GM12878 (cell line): Measurements from ENCODE around the gene UFSP2. TPM values are rescaled to one million over a fixed set of nuclear protein-coding genes. Genes with fewer than 3 reads are reported as not detected.

ENCODE experiments used
- ATAC-seq: fragments of 200-7000 bp; cut with Tn5 transposase; 3 replicates; pipeline ENCODE4 v1.9.1; 2020; ENCODE audit warnings: mild to moderate bottlenecking, moderate library complexity
- BruUV-seq: library from RNA; stranded (reverse); fragments of 400-500 nt; replicated peaks from 2 replicates; lab custom pipeline; 2021; lab: Mats Ljungman, UMichigan
- CTCF ChIA-PET: fragments of 300-600 bp; sonication (Branson Sonifier 250); formaldehyde crosslinking; extraction: SDS; loops from one replicate; lab custom pipeline; 2021; ENCODE audit warnings: inconsistent platforms; lab: Yijun Ruan, JAX
- POLR2A ChIA-PET: fragments of 350-600 bp; formaldehyde crosslinking; extraction: SDS; loops from one replicate; lab custom pipeline; 2021; ENCODE audit warnings: inconsistent platforms; lab: Charles Lee
- RAD21 ChIA-PET: fragments of 300-600 bp; sonication (Branson Sonifier 250); formaldehyde crosslinking; loops from one replicate; lab custom pipeline; 2023; ENCODE audit warnings: antibody characterized with exemption; ENCODE audit not compliant: unreplicated experiment; lab: Charles Lee
- SMC1A ChIA-PET: fragments of 300-600 bp; sonication (Branson Sonifier 250); formaldehyde crosslinking; loops from one replicate; lab custom pipeline; 2023; ENCODE audit not compliant: unreplicated experiment, uncharacterized antibody; lab: Charles Lee
- DNase-seq: peaks from one replicate; pipeline ENCODE4 v3.0.0-alpha.2; 2011; ENCODE audit warnings: low read depth, low spot score
- FAIRE-seq: peaks from 3 replicates; lab custom pipeline; 2011; peaks lifted over from hg19 to GRCh38; lab: Jason Lieb, UNC
- H2AFZ ChIP-seq: 2 replicates; pipeline ENCODE4 v1.6.0; 2011; ENCODE audit warnings: low read depth, low read length, control low read depth; ENCODE audit not compliant: control insufficient read depth
- H3K27ac ChIP-seq: 2 replicates; pipeline ENCODE4 v1.5.1; 2011; ENCODE audit warnings: control low read depth; ENCODE audit not compliant: control insufficient read depth, insufficient read depth
- H3K27me3 ChIP-seq, 2 experiments: replicated peaks in 1 of 2; 2 replicates each; pipeline versions ENCODE4 v1.6.0 to v1.6.1; 2011; ENCODE audit warnings: low read length in 1 of 2; ENCODE audit not compliant: control insufficient read depth in 2 of 2, insufficient read depth in 2 of 2
- H3K36me3 ChIP-seq, 2 experiments: 2 replicates each; pipeline ENCODE4 v1.5.1; 2011; ENCODE audit warnings: low read length in 1 of 2; ENCODE audit not compliant: control insufficient read depth in 2 of 2, insufficient read depth in 2 of 2
- H3K4me1 ChIP-seq: 2 replicates; pipeline ENCODE4 v1.6.1; 2011; ENCODE audit warnings: mild to moderate bottlenecking, low read length, moderate library complexity, mixed read lengths; ENCODE audit not compliant: control insufficient read depth, insufficient read depth
- H3K4me2 ChIP-seq: 2 replicates; pipeline ENCODE4 v1.6.0; 2011; ENCODE audit warnings: control low read depth; ENCODE audit not compliant: control insufficient read depth, insufficient read depth
- H3K4me3 ChIP-seq: fragments of 200-600 bp; sonication (generic); 2 replicates; pipeline ENCODE4 v1.5.1; 2016
- H3K79me2 ChIP-seq: 2 replicates; pipeline ENCODE4 v1.6.0; 2011; ENCODE audit warnings: low read length; ENCODE audit not compliant: control insufficient read depth, insufficient read depth
- H3K9ac ChIP-seq: 2 replicates; pipeline ENCODE4 v1.8.0; 2011; ENCODE audit warnings: low read length, control low read depth, mixed read lengths; ENCODE audit not compliant: control insufficient read depth, insufficient read depth
- H3K9me3 ChIP-seq: replicated peaks from 3 replicates; pipeline ENCODE4 v1.5.1; 2011; ENCODE audit warnings: mild to moderate bottlenecking, low read length; ENCODE audit not compliant: control insufficient read depth, insufficient read depth
- H4K20me1 ChIP-seq: 2 replicates; pipeline ENCODE4 v1.6.0; 2011; ENCODE audit not compliant: control insufficient read depth, insufficient read depth
- CBFB ChIP-seq: IDR thresholded peaks from 2 replicates; pipeline ENCODE4 v1.6.1; 2016; ENCODE audit warnings: antibody characterized with exemption, low read depth
- FOXM1 ChIP-seq: IDR thresholded peaks from 2 replicates; pipeline ENCODE4 v1.6.1; 2012; ENCODE audit warnings: low read depth, mild to moderate bottlenecking, inconsistent platforms, low read length, moderate library complexity
- NBN ChIP-seq: fragments of 450-650 bp; IDR thresholded peaks from 2 replicates; pipeline ENCODE4 v1.6.1; 2016
- NKRF ChIP-seq: fragments of 450-650 bp; conservative IDR thresholded peaks from 2 replicates; pipeline ENCODE4 v1.6.1; 2017; ENCODE audit warnings: mild to moderate bottlenecking, moderate library complexity
- PBX3 ChIP-seq: IDR thresholded peaks from 2 replicates; pipeline ENCODE4 v1.6.1; 2011; ENCODE audit warnings: mild to moderate bottlenecking, low read depth, low read length, moderate library complexity; ENCODE audit not compliant: insufficient replicate concordance
- RAD51 ChIP-seq: fragments of 450-650 bp; IDR thresholded peaks from 2 replicates; pipeline ENCODE4 v1.6.1; 2016; ENCODE audit warnings: moderate library complexity, mild to moderate bottlenecking, inconsistent platforms
- YY1 ChIP-seq: IDR thresholded peaks from 2 replicates; pipeline ENCODE4 v1.6.1; 2011; ENCODE audit warnings: low read depth, mild to moderate bottlenecking, low read length
- in situ Hi-C: fragments of 300-500 bp; cut with MboI; formaldehyde crosslinking; loops from 9 replicates; pipeline ENCODE4 v1.14.3; 2018; ENCODE audit warnings: mixed read lengths
- intact Hi-C: fragments of 100-400 bp; cut with micrococcal nuclease; formaldehyde crosslinking; loops from one replicate; pipeline ENCODE4 v1.14.2; 2022; ENCODE audit not compliant: unreplicated experiment
- polyA plus RNA-seq, 11 experiments: library from polyadenylated mRNA; depleted of rRNA in 4 of 11; unstranded in 6 of 11; stranded (reverse) in 5 of 11; fragments of >200 nt; fragmentation: Nextera tagmentation in 4 of 11; fragmentation: Illumina TruSeq in 1 of 11; extraction: Ambion mirVana in 4 of 11; extraction: Trizol in 1 of 11; gene quantifications; 1 replicate in 1 of 11; 2 replicates in 10 of 11; pipeline versions ENCODE4 v1.2.1 to v1.2.3, GENCODE V29; 2011 to 2016; ENCODE audit warnings: inconsistent platforms in 2 of 11, missing spikeins in 2 of 11, low read depth in 1 of 11
- total RNA-seq, 4 experiments: library from RNA; depleted of rRNA in 3 of 4; stranded (reverse); fragments of >200 nt in 3 of 4; fragmentation: Illumina TruSeq in 1 of 4; extraction: Trizol in 1 of 4; gene quantifications; 2 replicates each; pipeline versions ENCODE4 v1.2.1 to v1.2.3, GENCODE V29; 2013 to 2021

UFSP2 gene
- total and polyA plus RNA-seq, 10 of the 15 experiments (the other 5 are each of a cell fraction or from before 2014, with no cell fraction given): 25.4 to 53.1 (median 37.7) TPM

- TF ChIP-seq PBX3 (no peak), YY1 (no peak), FOXM1 (no peak; the same call in 1 of the 2 replicates), RAD51 (no peak), NBN (no peak)
Observed at GRCh38 chr4:185437809-185438208, 12.0 kb upstream of the UFSP2 start (continued).

DNA sequence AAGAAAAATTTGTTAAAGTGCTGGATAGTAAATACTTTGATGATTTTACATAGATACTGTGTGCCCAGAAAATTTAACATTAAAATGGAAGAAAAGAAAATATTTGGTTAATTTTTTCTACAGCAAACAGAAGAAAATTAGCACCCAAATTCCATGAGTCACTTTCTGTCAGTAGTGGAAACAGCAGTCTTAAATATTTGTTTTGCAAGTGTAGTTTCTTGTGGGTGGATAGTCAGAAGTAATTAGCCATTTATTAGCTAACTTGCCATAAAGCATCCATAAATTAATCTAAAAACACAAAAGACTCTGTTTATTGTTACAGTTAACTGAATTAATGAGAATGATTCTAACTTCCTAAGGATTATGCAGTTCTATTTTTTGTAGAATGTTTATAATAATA, 9.7 kb upstream of the UFSP2 start:
- RAD21 ChIA-PET: no interaction called here
- no peak overlapping the region for H2AFZ ChIP-seq
- H4K20me1 ChIP-seq: no peaks in the 10 kb centered on the region
- intact Hi-C loops: no loop called here
- DNase-seq (no peak), ATAC-seq (no peak), FAIRE-seq (no peak)
- H3K4me3 ChIP-seq: no peak overlapping the region
- CTCF ChIA-PET: no interaction called here
- no peak overlapping the region for H3K4me2 ChIP-seq
- no peaks in the 10 kb centered on the region for H3K9me3 ChIP-seq
- SMC1A ChIA-PET: interaction anchor here (1.1 to 2.0 kb wide), 2 partner anchors 10 to 13 kb away, joined by 4 to 5 read pairs; partner anchors contain the start of gene UFSP2
- in situ Hi-C loops: no loop called here
- BruUV-seq: no TSS peak
- no peak overlapping the region for H3K9ac ChIP-seq
- POLR2A ChIA-PET: no interaction called here
- H3K27ac ChIP-seq: no peak overlapping the region
- no peaks in the 10 kb centered on the region for H3K36me3 ChIP-seq
- no peak for TF ChIP-seq CBFB
- no peak for TF ChIP-seq NKRF
- TF ChIP-seq, all 136 proteins: peak for 0
- Histone ChIP-seq H3K79me2 (no peaks in the 10 kb centered on the region), H3K27me3 (no peaks in the 10 kb centered on the region), H3K4me1 (no peaks in the 10 kb centered on the region)
